Measurements from ENCODE around the gene AGAP2. TPM values are rescaled to one million over a fixed set of nuclear protein-coding genes. Genes with fewer than 3 reads are reported as not detected.

Gene AGAP2
- polyA plus RNA-seq, 1 experiment: 0.05 TPM

- H3K4me3 ChIP-seq (ENCODE audit: low read depth, low read length): no peak overlapping the region
- POLR2A ChIA-PET: no interaction called here
- H3K36me3 ChIP-seq (ENCODE audit: control insufficient read depth, insufficient read depth, low read length): no peaks in the 10 kb centered on the region
- CTCF ChIA-PET: interaction anchor here (1.0 to 4.4 kb wide), 9 partner anchors 9 to 277 kb away, joined by 3 to 58 read pairs (median 4); partner anchors contain the start of genes GLI1 and TSPAN31
- DNase-seq (ENCODE audit: low read depth): no peak
- no peak for TF ChIP-seq CTCF (IDR thresholded peaks at IDR 0.05; ENCODE audit: insufficient read depth, low read depth, low read length)
- peaks cover 42% of the 10 kb centered on the region for H3K27me3 ChIP-seq (ENCODE audit: control insufficient read depth, insufficient read depth, low read length)
Measured at GRCh38 chr12:57735198-57735855, 3.2 kb downstream of the AGAP2 start.

GRCh38 chr12:57734591-57734990, 4.0 kb downstream of the AGAP2 start:
- POLR2A ChIA-PET: no interaction called here
- Histone ChIP-seq H3K4me3 (ENCODE audit: low read depth, low read length) (no peak overlapping the region), H3K36me3 (ENCODE audit: control insufficient read depth, insufficient read depth, low read length) (no peaks in the 10 kb centered on the region), H3K27me3 (ENCODE audit: control insufficient read depth, insufficient read depth, low read length) (peaks cover 36% of the 10 kb centered on the region)
- no peak for DNase-seq (ENCODE audit: low read depth)
- CTCF ChIA-PET: interaction anchor here (1.3 to 4.4 kb wide), 3 partner anchors 9 to 151 kb away, joined by 3 to 58 read pairs (median 10); no protein-coding TSS in a partner anchor
- TF ChIP-seq CTCF (IDR thresholded peaks at IDR 0.05; ENCODE audit: insufficient read depth, low read depth, low read length): no peak

- ChIA-PET POLR2A (no interaction called here), CTCF (interaction anchor here (1.0 to 2.8 kb wide), 2 partner anchors 11 to 150 kb away, joined by 3 to 10 read pairs; partner anchors contain the start of gene TSPAN31)
- peaks cover 31% of the 10 kb centered on the region for H3K27me3 ChIP-seq (ENCODE audit: control insufficient read depth, insufficient read depth, low read length)
- DNase-seq (ENCODE audit: low read depth): no peak
- no peak overlapping the region for H3K4me3 ChIP-seq (ENCODE audit: low read depth, low read length)
- H3K36me3 ChIP-seq (ENCODE audit: control insufficient read depth, insufficient read depth, low read length): no peaks in the 10 kb centered on the region
- TF ChIP-seq CTCF (IDR thresholded peaks at IDR 0.05; ENCODE audit: insufficient read depth, low read depth, low read length): no peak
Measured at GRCh38 chr12:57733928-57734327, 4.6 kb downstream of the AGAP2 start.

- ChIA-PET CTCF (interaction anchor here (0.9 to 2.8 kb wide), 3 partner anchors 12 to 171 kb away, joined by 3 to 10 read pairs (median 4); partner anchors contain the start of gene TSPAN31), POLR2A (no interaction called here)
- H3K4me3 ChIP-seq (ENCODE audit: low read depth, low read length): no peak overlapping the region
- TF ChIP-seq CTCF (IDR thresholded peaks at IDR 0.05; ENCODE audit: insufficient read depth, low read depth, low read length): no peak
- peaks cover 28% of the 10 kb centered on the region for H3K27me3 ChIP-seq (ENCODE audit: control insufficient read depth, insufficient read depth, low read length)
- H3K36me3 ChIP-seq (ENCODE audit: control insufficient read depth, insufficient read depth, low read length): no peaks in the 10 kb centered on the region
- no peak for DNase-seq (ENCODE audit: low read depth)
Measured at GRCh38 chr12:57732726-57733593, 5.6 kb downstream of the AGAP2 start.

- CTCF ChIA-PET: interaction anchor here (0.9 to 2.8 kb wide), 2 partner anchors 148 to 172 kb away, joined by 4 to 10 read pairs; no protein-coding TSS in a partner anchor
- Histone ChIP-seq H3K36me3 (ENCODE audit: control insufficient read depth, insufficient read depth, low read length) (peaks cover 3% of the 10 kb centered on the region), H3K27me3 (ENCODE audit: control insufficient read depth, insufficient read depth, low read length) (peaks cover 24% of the 10 kb centered on the region), H3K4me3 (ENCODE audit: low read depth, low read length) (no peak overlapping the region)
- POLR2A ChIA-PET: no interaction called here
- no peak for TF ChIP-seq CTCF (IDR thresholded peaks at IDR 0.05; ENCODE audit: insufficient read depth, low read depth, low read length)
- DNase-seq (ENCODE audit: low read depth): no peak
Measured at GRCh38 chr12:57732270-57732669, 6.3 kb downstream of the AGAP2 start.
